Caco-2 (cell line): Measurements from ENCODE around the gene TRAM2. TPM values are rescaled to one million over a fixed set of nuclear protein-coding genes. Genes with fewer than 3 reads are reported as not detected.

ENCODE experiments used
- BruUV-seq: library from RNA; stranded (reverse); fragments of 400-500 nt; replicated peaks from 2 replicates; lab custom pipeline; 2021; lab: Mats Ljungman, UMichigan
- CTCF ChIA-PET: fragments of 300-600 bp; sonication (Branson Sonifier 250); formaldehyde crosslinking; loops from one replicate; lab custom pipeline; 2022; ENCODE audit warnings: antibody characterized with exemption; lab: Charles Lee
- POLR2A ChIA-PET: fragments of 300-600 bp; sonication (Branson Sonifier 250); formaldehyde crosslinking; loops from one replicate; lab custom pipeline; 2022; ENCODE audit warnings: antibody characterized with exemption; lab: Charles Lee
- DNase-seq, 2 experiments: peaks; one replicate each; pipeline versions ENCODE4 v3.0.0 to v3.0.0-alpha.2; 2020 to 2022
- H3K27me3 ChIP-seq: replicated peaks from 2 replicates; pipeline ENCODE4 v1.6.0; 2011; ENCODE audit warnings: low read length; ENCODE audit not compliant: control insufficient read depth, insufficient read depth
- H3K36me3 ChIP-seq: 2 replicates; pipeline ENCODE4 v1.5.1; 2011; ENCODE audit warnings: low read length; ENCODE audit not compliant: control insufficient read depth, insufficient read depth
- H3K4me1 ChIP-seq: fragments of 250-450 bp; sonication (Bioruptor Pico); 2 replicates; pipeline ENCODE4 v1.5.1; 2020; ENCODE audit warnings: mild to moderate bottlenecking
- H3K4me3 ChIP-seq: 2 replicates; pipeline ENCODE4 v1.5.1; 2011; ENCODE audit warnings: low read depth, mild to moderate bottlenecking, control low read depth, low read length
- H3K9me3 ChIP-seq: fragments of 250-450 bp; sonication (Bioruptor Pico); 2 replicates; pipeline ENCODE4 v1.5.1; 2020; ENCODE audit warnings: mild to moderate bottlenecking, moderate library complexity
- H3K27ac Mint-ChIP-seq: one replicate; pipeline ENCODE4 v1.8.0; 2022; ENCODE audit warnings: mixed read lengths; ENCODE audit not compliant: unreplicated experiment
- H3K27me3 Mint-ChIP-seq: one replicate; pipeline ENCODE4 v1.8.0; 2022; ENCODE audit warnings: mixed read lengths; ENCODE audit not compliant: insufficient read depth, unreplicated experiment
- H3K36me3 Mint-ChIP-seq: one replicate; pipeline ENCODE4 v1.8.0; 2022; ENCODE audit warnings: mild to moderate bottlenecking, mixed read lengths; ENCODE audit not compliant: insufficient read depth, unreplicated experiment
- H3K4me1 Mint-ChIP-seq: one replicate; pipeline ENCODE4 v1.8.0; 2022; ENCODE audit warnings: low read depth, mixed read lengths; ENCODE audit not compliant: unreplicated experiment
- H3K4me3 Mint-ChIP-seq: one replicate; pipeline ENCODE4 v1.8.0; 2022; ENCODE audit warnings: mild to moderate bottlenecking, moderate library complexity, mixed read lengths; ENCODE audit not compliant: unreplicated experiment
- H3K9me3 Mint-ChIP-seq: one replicate; pipeline ENCODE4 v1.8.0; 2022; ENCODE audit warnings: mixed read lengths; ENCODE audit not compliant: unreplicated experiment
- CTCF ChIP-seq, 2 experiments: fragments of 200-600 bp in 1 of 2; IDR thresholded peaks; 1 replicate in 1 of 2; 2 replicates in 1 of 2; pipeline versions ENCODE4 v1.5.1 to v1.8.0; 2011 to 2022; ENCODE audit warnings: antibody characterized with exemption in 1 of 2, control low read depth in 1 of 2, inconsistent platforms in 1 of 2, low read depth in 1 of 2, low read length in 1 of 2, mild to moderate bottlenecking in 1 of 2, moderate library complexity in 1 of 2; ENCODE audit not compliant: insufficient read depth in 1 of 2, severe bottlenecking in 1 of 2, unreplicated experiment in 1 of 2
- intact Hi-C: fragments of 100-400 bp; cut with micrococcal nuclease; formaldehyde crosslinking; loops from one replicate; pipeline ENCODE4 v1.10.0; 2022; ENCODE audit not compliant: unreplicated experiment
- total RNA-seq: library from RNA; stranded (reverse); gene quantifications from 2 replicates; pipeline ENCODE4 v1.2.3, GENCODE V29; 2022

The TRAM2 gene
- total RNA-seq, 1 experiment from 2014 or later: 71.6 TPM

GRCh38 chr6:52511163-52511562, 65.7 kb downstream of the TRAM2 start:
- POLR2A ChIA-PET: no interaction called here
- no peak for TF ChIP-seq CTCF (IDR thresholded peaks at IDR 0.05; ENCODE audit: insufficient read depth in 1 of 2, low read depth in 1 of 2, low read length in 1 of 2, severe bottlenecking in 1 of 2, unreplicated experiment in 1 of 2)
- H3K36me3 ChIP-seq: peaks cover 5% of the 10 kb centered on the region
- H3K4me1 Mint-ChIP-seq: peaks cover 25% of the 10 kb centered on the region
- H3K36me3 Mint-ChIP-seq: peaks cover 75% of the 10 kb centered on the region
- no peaks in the 10 kb centered on the region for H3K27me3 Mint-ChIP-seq
- CTCF ChIA-PET: no interaction called here
- no peak overlapping the region for H3K27ac Mint-ChIP-seq
- H3K27me3 ChIP-seq: no peaks in the 10 kb centered on the region
- no TSS peak for BruUV-seq
- no peaks in the 10 kb centered on the region for H3K9me3 Mint-ChIP-seq
- no peak overlapping the region for H3K4me3 ChIP-seq
- intact Hi-C loops: loop anchor here (5.0 kb wide), 1 partner anchor 56 kb away; no protein-coding TSS in a partner anchor
- no peak overlapping the region for H3K4me3 Mint-ChIP-seq
- H3K4me1 ChIP-seq: peaks cover 29% of the 10 kb centered on the region; the same call in 1 of the 2 replicates
- no peaks in the 10 kb centered on the region for H3K9me3 ChIP-seq
- DNase-seq: no peak

- H3K4me1 ChIP-seq: peaks cover 20% of the 10 kb centered on the region; the same call in 1 of the 2 replicates
- Mint-ChIP-seq H3K4me3 (no peak overlapping the region), H3K9me3 (no peaks in the 10 kb centered on the region), H3K27me3 (no peaks in the 10 kb centered on the region), H3K4me1 (peaks cover 21% of the 10 kb centered on the region), H3K27ac (no peak overlapping the region), H3K36me3 (peaks cover 75% of the 10 kb centered on the region)
- peaks cover 6% of the 10 kb centered on the region; the same call in 1 of the 2 replicates for H3K36me3 ChIP-seq
- intact Hi-C loops: loop anchor here (5.0 kb wide), 1 partner anchor 57 kb away; no protein-coding TSS in a partner anchor
- CTCF ChIA-PET: no interaction called here
- no peaks in the 10 kb centered on the region for H3K9me3 ChIP-seq
- no peak overlapping the region for H3K4me3 ChIP-seq
- no peaks in the 10 kb centered on the region for H3K27me3 ChIP-seq
- no TSS peak for BruUV-seq
- POLR2A ChIA-PET: no interaction called here
- no peak for DNase-seq
- no peak for TF ChIP-seq CTCF (IDR thresholded peaks at IDR 0.05; ENCODE audit: insufficient read depth in 1 of 2, low read depth in 1 of 2, low read length in 1 of 2, severe bottlenecking in 1 of 2, unreplicated experiment in 1 of 2)
Observed at GRCh38 chr6:52510213-52510562, 66.7 kb downstream of the TRAM2 start.

- BruUV-seq: no TSS peak
- Mint-ChIP-seq H3K9me3 (no peaks in the 10 kb centered on the region), H3K4me3 (no peak overlapping the region), H3K36me3 (peaks cover 75% of the 10 kb centered on the region), H3K27ac (no peak overlapping the region), H3K27me3 (no peaks in the 10 kb centered on the region), H3K4me1 (peaks cover 15% of the 10 kb centered on the region)
- no peaks in the 10 kb centered on the region for H3K9me3 ChIP-seq
- intact Hi-C loops: loop anchor here (5.0 kb wide), 1 partner anchor 58 kb away; no protein-coding TSS in a partner anchor
- H3K27me3 ChIP-seq: no peaks in the 10 kb centered on the region
- no peak overlapping the region for H3K4me3 ChIP-seq
- no peak for DNase-seq
- H3K4me1 ChIP-seq: peaks cover 14% of the 10 kb centered on the region; the same call in 1 of the 2 replicates
- CTCF ChIA-PET: no interaction called here
- no peak for TF ChIP-seq CTCF (IDR thresholded peaks at IDR 0.05; ENCODE audit: insufficient read depth in 1 of 2, low read depth in 1 of 2, low read length in 1 of 2, severe bottlenecking in 1 of 2, unreplicated experiment in 1 of 2)
- POLR2A ChIA-PET: no interaction called here
- peaks cover 5% of the 10 kb centered on the region; the same call in 1 of the 2 replicates for H3K36me3 ChIP-seq
Observed at GRCh38 chr6:52509281-52510212, 67.3 kb downstream of the TRAM2 start.
